HepG2 (cell line): ENCODE measurements around the gene DTNB. TPM values are rescaled to one million over a fixed set of nuclear protein-coding genes. Genes with fewer than 3 reads are reported as not detected.

Experiments
- HHEX ChIP-seq: IDR thresholded peaks from 2 replicates; pipeline ENCODE4 v1.6.1; 2016; ENCODE audit warnings: control low read depth
- HOXA7 ChIP-seq: sonication (generic); formaldehyde crosslinking; IDR thresholded peaks from 2 replicates; pipeline ENCODE4 v1.8.1; 2022; ENCODE audit warnings: mild to moderate bottlenecking, missing genetic modification reagents, moderate library complexity
- KLF12 ChIP-seq: sonication (generic); formaldehyde crosslinking; IDR thresholded peaks from 2 replicates; pipeline ENCODE4 v1.4.0; 2020; ENCODE audit warnings: missing genetic modification reagents, borderline replicate concordance
- TARDBP ChIP-seq: sonication (generic); formaldehyde crosslinking; IDR thresholded peaks from 2 replicates; pipeline ENCODE4 v1.8.0; 2022; ENCODE audit warnings: mild to moderate bottlenecking, missing genetic modification reagents
- TBP ChIP-seq: sonication (generic); formaldehyde crosslinking; IDR thresholded peaks from 2 replicates; pipeline ENCODE4 v1.5.0; 2020; ENCODE audit warnings: missing genetic modification reagents
- TFAP4 ChIP-seq: sonication (generic); IDR thresholded peaks from 2 replicates; pipeline ENCODE4 v1.6.1; 2016; ENCODE audit warnings: low read depth, borderline replicate concordance
- THRA ChIP-seq: sonication (generic); formaldehyde crosslinking; IDR thresholded peaks from 2 replicates; pipeline ENCODE4 v1.4.0; 2020; ENCODE audit warnings: missing genetic modification reagents, borderline replicate concordance
- TRIM24 ChIP-seq: sonication (generic); formaldehyde crosslinking; IDR thresholded peaks from 2 replicates; pipeline ENCODE4 v1.8.0; 2022; ENCODE audit warnings: mild to moderate bottlenecking, missing genetic modification reagents
- ZEB1 ChIP-seq: IDR thresholded peaks from 2 replicates; pipeline ENCODE4 v1.6.1; 2012; ENCODE audit warnings: mild to moderate bottlenecking, low read depth, inconsistent platforms; ENCODE audit not compliant: insufficient replicate concordance
- ZFP37 ChIP-seq: sonication (generic); formaldehyde crosslinking; IDR thresholded peaks from 2 replicates; pipeline ENCODE4 v1.4.0; 2020; ENCODE audit warnings: missing genetic modification reagents, borderline replicate concordance
- ZNF512B ChIP-seq: sonication (generic); formaldehyde crosslinking; IDR thresholded peaks from 2 replicates; pipeline ENCODE4 v1.5.1; 2020; ENCODE audit warnings: missing genetic modification reagents, mild to moderate bottlenecking, borderline replicate concordance
- polyA plus RNA-seq, 8 experiments: library from polyadenylated mRNA; depleted of rRNA in 3 of 8; stranded (reverse) in 7 of 8; unstranded in 1 of 8; fragments of >200 nt; fragmentation: Illumina TruSeq in 4 of 8; extraction: Trizol in 4 of 8; gene quantifications; 2 replicates each; pipeline versions ENCODE4 v1.2.1 to v1.2.3, GENCODE V29; 2011 to 2016; ENCODE audit warnings: low read depth in 4 of 8, missing spikeins in 1 of 8, mixed read lengths in 1 of 8; ENCODE audit not compliant: insufficient read depth in 1 of 8
- total RNA-seq, 5 experiments: library from RNA; depleted of rRNA; stranded (reverse); fragments of >200 nt; fragmentation: Illumina TruSeq; extraction: Trizol; gene quantifications; 2 replicates each; pipeline ENCODE4 v1.2.3, GENCODE V29; 2016; ENCODE audit warnings: low read depth in 1 of 5

DTNB gene
- total and polyA plus RNA-seq, 2 of the 13 experiments (the other 11 are each of a cell fraction or from before 2014, with no cell fraction given), result 14.4 to 23.9 TPM

- TF ChIP-seq ZEB1 (no peak), THRA (CRISPR knock-in tag) (no peak), TBP (CRISPR knock-in tag) (no peak), TRIM24 (no peak), KLF12 (CRISPR knock-in tag) (no peak), TARDBP (CRISPR knock-in tag) (no peak), TFAP4 (peak; percentile 20; the same call in 1 of the 2 replicates), HOXA7 (CRISPR knock-in tag) (no peak), HHEX (CRISPR knock-in tag) (no peak), ZNF512B (CRISPR knock-in tag) (no peak), ZFP37 (CRISPR knock-in tag) (no peak)
Observed at GRCh38 chr2:25373269-25373981, 300.0 kb downstream of the DTNB start (continued).
